HFFc6 (cell line): ENCODE measurements around the gene FAM83G. TPM values are rescaled to one million over a fixed set of nuclear protein-coding genes. Genes with fewer than 3 reads are reported as not detected.

Experiments used
- DNase-seq: peaks from one replicate; pipeline ENCODE4 v3.0.0-alpha.2; 2018
- H3K27ac Mint-ChIP-seq: 2 replicates; pipeline ENCODE4 v1.8.0; 2020; ENCODE audit warnings: mild to moderate bottlenecking, mixed read lengths
- H3K27me3 Mint-ChIP-seq: 2 replicates; pipeline ENCODE4 v1.8.0; 2021; ENCODE audit warnings: mild to moderate bottlenecking, moderate library complexity, mixed read lengths; ENCODE audit not compliant: insufficient read depth
- H3K36me3 Mint-ChIP-seq: 2 replicates; pipeline ENCODE4 v1.8.0; 2021; ENCODE audit warnings: low read depth, mixed read lengths
- H3K4me1 Mint-ChIP-seq: 2 replicates; pipeline ENCODE4 v1.8.0; 2020; ENCODE audit warnings: low read depth, mixed read lengths
- H3K4me3 Mint-ChIP-seq: 2 replicates; pipeline ENCODE4 v1.8.0; 2020; ENCODE audit warnings: mild to moderate bottlenecking, moderate library complexity, mixed read lengths
- H3K9me3 Mint-ChIP-seq: 2 replicates; pipeline ENCODE4 v1.8.0; 2020; ENCODE audit warnings: mild to moderate bottlenecking, mixed read lengths
- CTCF ChIP-seq: fragments of 200-600 bp; sonication (generic); IDR thresholded peaks from 2 replicates; pipeline ENCODE4 v1.5.0; 2021; ENCODE audit warnings: antibody characterized with exemption, mild to moderate bottlenecking
- total RNA-seq, 6 experiments: library from RNA; stranded (reverse); fragmentation: NEBNext Ultra II Directional; extraction: Animal tissue kit (Norgen Biotek cat#: 25700); gene quantifications; 2 replicates in 1 of 6; 3 replicates in 5 of 6; pipeline ENCODE4 v1.2.3, GENCODE V29; 2021

Gene FAM83G
- total RNA-seq, 6 experiments from 2014 or later = 21.0 to 24.0 (median 21.7) TPM

- peaks cover 3% of the 10 kb centered on the region; the same call in 1 of the 2 replicates for H3K27me3 Mint-ChIP-seq
- no peak overlapping the region for H3K4me3 Mint-ChIP-seq
- peaks cover 20% of the 10 kb centered on the region for H3K4me1 Mint-ChIP-seq
- H3K36me3 Mint-ChIP-seq = no peaks in the 10 kb centered on the region
- TF ChIP-seq CTCF = no peak
- no peak overlapping the region for H3K27ac Mint-ChIP-seq
- H3K9me3 Mint-ChIP-seq = no peaks in the 10 kb centered on the region
- DNase-seq = no peak
These were observed 7.0 kb upstream of the FAM83G start for GRCh38 chr17:19011581-19011980.

GRCh38 chr17:19010729-19011505 is 6.4 kb upstream of the FAM83G start:
- TF ChIP-seq CTCF = no peak
- no peak for DNase-seq
- Mint-ChIP-seq H3K27ac (peak overlapping the region; percentile 61), H3K27me3 (no peaks in the 10 kb centered on the region), H3K4me1 (peaks cover 20% of the 10 kb centered on the region), H3K9me3 (no peaks in the 10 kb centered on the region), H3K4me3 (no peak overlapping the region), H3K36me3 (no peaks in the 10 kb centered on the region)

DNA sequence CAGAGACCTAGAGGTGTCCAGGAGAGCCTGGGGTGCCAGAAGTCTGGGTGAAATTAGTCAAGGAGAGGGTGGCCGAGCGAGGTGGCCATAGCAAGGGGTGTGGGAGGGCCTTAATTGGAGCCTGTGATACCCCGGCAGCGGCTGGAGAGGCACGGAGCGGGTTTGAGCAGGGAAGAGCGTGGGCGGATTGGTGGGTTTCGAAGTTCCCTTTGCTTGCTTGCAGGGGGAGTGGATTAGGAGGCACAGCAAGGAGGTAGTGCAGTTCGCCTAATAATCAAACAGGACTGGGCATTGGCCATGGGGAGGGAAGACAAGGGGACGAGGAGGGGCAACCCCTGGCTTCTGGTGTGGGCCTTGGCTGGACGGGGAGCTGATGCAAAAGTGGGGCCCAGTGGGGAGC is 5.4 kb upstream of the FAM83G start:
- DNase-seq = no peak
- no peak for TF ChIP-seq CTCF
- Mint-ChIP-seq H3K9me3 (no peaks in the 10 kb centered on the region), H3K36me3 (no peaks in the 10 kb centered on the region), H3K27me3 (no peaks in the 10 kb centered on the region), H3K27ac (no peak overlapping the region), H3K4me3 (no peak overlapping the region), H3K4me1 (peaks cover 12% of the 10 kb centered on the region)

GRCh38 chr17:19006698-19007097 is 2.1 kb upstream of the FAM83G start:
- no peak for DNase-seq
- Mint-ChIP-seq H3K4me1 (peaks cover 25% of the 10 kb centered on the region), H3K27ac (no peak overlapping the region), H3K27me3 (no peaks in the 10 kb centered on the region; the same call in 1 of the 2 replicates), H3K9me3 (no peaks in the 10 kb centered on the region), H3K36me3 (peaks cover 5% of the 10 kb centered on the region; the same call in 1 of the 2 replicates), H3K4me3 (no peak overlapping the region)
- TF ChIP-seq CTCF = no peak

DNA sequence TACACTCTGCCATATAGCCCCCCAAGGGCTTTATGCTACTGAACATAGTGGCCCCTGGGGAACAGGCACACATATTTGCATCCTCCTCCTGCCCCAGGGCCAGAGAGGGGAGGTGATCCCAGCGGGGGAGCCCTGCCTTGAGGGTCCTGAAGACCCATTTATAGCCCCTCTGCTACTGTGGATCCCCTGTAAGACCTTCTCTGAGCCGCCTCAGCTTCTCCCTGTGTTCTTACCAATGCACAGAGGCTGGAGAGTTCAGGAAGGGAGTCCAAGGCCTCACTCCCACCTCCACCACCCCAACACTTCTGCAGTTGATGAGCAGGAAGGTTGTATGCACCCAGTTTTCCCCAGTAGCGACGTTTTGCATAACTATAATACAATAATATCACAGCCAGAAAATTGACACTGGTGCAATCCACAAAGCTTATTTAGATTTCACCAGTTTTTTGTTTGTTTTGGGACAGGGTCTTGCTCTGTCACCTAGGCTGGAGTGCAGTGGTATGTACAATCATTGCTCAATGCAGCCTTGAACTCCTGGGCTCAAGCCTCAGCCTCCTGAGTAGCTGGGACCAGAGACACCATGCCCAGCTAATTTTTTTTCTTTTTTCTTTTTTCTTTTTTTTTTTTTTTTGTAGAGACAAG is 1.3 kb upstream of the FAM83G start:
- H3K27me3 Mint-ChIP-seq = no peaks in the 10 kb centered on the region; the same call in 1 of the 2 replicates
- H3K27ac Mint-ChIP-seq = peak overlapping the region; percentile 40; the same call in 1 of the 2 replicates
- no peak for TF ChIP-seq CTCF
- no peak for DNase-seq
- no peaks in the 10 kb centered on the region for H3K9me3 Mint-ChIP-seq
- peaks cover 27% of the 10 kb centered on the region for H3K4me1 Mint-ChIP-seq
- H3K36me3 Mint-ChIP-seq = peaks cover 5% of the 10 kb centered on the region; the same call in 1 of the 2 replicates
- no peak overlapping the region for H3K4me3 Mint-ChIP-seq
